Retinal pigment epithelial cell (primary cell): ENCODE results near the gene RNF8.

Experiments
- DNase-seq: peaks from one replicate; pipeline ENCODE4 v3.0.0-alpha.2; 2010; ENCODE audit warnings: low read depth
- H3K4me3 ChIP-seq: 2 replicates; pipeline ENCODE4 v1.5.1; 2011; ENCODE audit warnings: mild to moderate bottlenecking, low read length, control low read depth, moderate library complexity
- TF ChIP-seq, protein P1 (sequence below): conservative IDR thresholded peaks from 2 replicates; pipeline ENCODE4 v1.5.1; 2011; ENCODE audit warnings: low read depth, low read length, control low read depth, inconsistent platforms

RNF8 gene

GRCh38 chr6:37347670-37348111, 6.1 kb upstream of the RNF8 start:
- H3K4me3 ChIP-seq: no peak overlapping the region
- no peak for DNase-seq
- TF ChIP-seq, protein P1, sequence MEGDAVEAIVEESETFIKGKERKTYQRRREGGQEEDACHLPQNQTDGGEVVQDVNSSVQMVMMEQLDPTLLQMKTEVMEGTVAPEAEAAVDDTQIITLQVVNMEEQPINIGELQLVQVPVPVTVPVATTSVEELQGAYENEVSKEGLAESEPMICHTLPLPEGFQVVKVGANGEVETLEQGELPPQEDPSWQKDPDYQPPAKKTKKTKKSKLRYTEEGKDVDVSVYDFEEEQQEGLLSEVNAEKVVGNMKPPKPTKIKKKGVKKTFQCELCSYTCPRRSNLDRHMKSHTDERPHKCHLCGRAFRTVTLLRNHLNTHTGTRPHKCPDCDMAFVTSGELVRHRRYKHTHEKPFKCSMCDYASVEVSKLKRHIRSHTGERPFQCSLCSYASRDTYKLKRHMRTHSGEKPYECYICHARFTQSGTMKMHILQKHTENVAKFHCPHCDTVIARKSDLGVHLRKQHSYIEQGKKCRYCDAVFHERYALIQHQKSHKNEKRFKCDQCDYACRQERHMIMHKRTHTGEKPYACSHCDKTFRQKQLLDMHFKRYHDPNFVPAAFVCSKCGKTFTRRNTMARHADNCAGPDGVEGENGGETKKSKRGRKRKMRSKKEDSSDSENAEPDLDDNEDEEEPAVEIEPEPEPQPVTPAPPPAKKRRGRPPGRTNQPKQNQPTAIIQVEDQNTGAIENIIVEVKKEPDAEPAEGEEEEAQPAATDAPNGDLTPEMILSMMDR: no peak

DNA sequence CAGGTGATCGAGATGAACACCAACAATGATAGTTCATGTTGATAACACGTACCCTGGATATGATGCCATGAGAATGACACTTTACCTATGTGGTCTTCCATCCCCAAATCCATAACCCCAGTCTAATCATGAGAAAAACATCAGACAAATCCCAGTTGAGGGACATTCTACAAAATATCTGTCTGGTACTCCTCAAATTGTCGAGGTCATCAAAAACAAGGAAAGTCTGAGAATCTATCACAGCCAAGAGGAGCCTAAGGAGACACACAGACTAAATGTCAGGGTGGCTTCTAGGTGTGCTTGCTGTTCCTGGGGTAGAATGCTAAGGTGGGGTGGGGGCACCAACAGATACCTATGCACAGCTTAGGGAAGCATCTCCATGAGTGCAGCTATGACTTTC, 2.8 kb upstream of the RNF8 start:
- TF ChIP-seq, protein P1: no peak
- H3K4me3 ChIP-seq: no peak overlapping the region
- DNase-seq: no peak

DNA sequence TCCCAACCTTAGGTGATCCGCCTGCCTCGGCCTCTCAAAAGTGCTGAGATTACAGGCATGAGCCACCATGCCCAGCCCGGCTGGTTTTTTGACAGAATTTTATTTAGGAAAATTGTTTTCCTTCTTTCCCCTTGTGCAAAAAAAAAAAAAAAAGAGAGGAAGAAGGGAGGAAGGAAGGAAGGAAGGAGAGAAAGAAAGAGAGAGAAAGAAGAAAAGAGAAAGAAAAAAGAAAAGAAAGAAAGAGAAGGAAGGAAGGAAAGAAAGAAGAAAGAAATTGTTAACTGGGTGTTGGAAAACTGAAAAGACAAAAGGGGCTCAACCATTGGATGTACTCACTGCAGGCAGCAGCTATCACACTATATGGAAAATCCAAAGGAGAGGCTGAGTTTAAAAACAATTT, 1.4 kb upstream of the RNF8 start:
- TF ChIP-seq, protein P1: no peak

GRCh38 chr6:37354526-37355384, 972 bp downstream of the RNF8 start:
- no peak for DNase-seq
- peak overlapping the region; percentile 74 for H3K4me3 ChIP-seq
- TF ChIP-seq, protein P1: no peak

More for the DNA sequence above, 1.4 kb upstream of the RNF8 start:
- H3K4me3 ChIP-seq: no peak overlapping the region
- no peak for DNase-seq

DNA sequence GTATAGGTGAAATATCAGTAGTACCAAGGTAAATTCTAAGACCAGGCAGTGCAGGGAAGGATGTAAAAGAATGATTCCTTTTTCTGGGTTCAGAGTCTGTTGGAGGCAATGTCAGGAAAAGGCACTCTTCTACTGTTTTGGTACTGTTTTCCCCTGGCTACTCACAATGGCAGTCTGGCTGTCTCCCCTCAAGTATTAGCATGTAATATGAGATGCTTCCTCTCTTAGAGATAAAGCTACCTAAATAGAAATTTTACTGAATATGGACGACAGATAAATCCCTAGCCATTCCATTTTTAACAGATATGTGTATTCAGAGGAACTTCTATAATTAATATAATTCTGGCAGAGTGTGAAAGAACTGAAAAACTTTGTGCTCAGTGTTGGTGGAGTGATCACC, 3.5 kb downstream of the RNF8 start:
- TF ChIP-seq, protein P1: no peak
- H3K4me3 ChIP-seq: no peak overlapping the region
- DNase-seq: no peak

- DNase-seq: no peak
- H3K4me3 ChIP-seq: no peak overlapping the region
- TF ChIP-seq, protein P1: no peak
These were observed 4.1 kb downstream of the RNF8 start for GRCh38 chr6:37357860-37358259.

GRCh38 chr6:37359039-37359438, 5.3 kb downstream of the RNF8 start:
- TF ChIP-seq, protein P1: no peak
- no peak overlapping the region for H3K4me3 ChIP-seq
- DNase-seq: no peak
